ENCODE measurements around the gene CD2AP.

- TF ChIP-seq CTCF (IDR thresholded peaks at IDR 0.05; ENCODE audit: low read length) (no peak), EZH2 (optimal IDR thresholded peaks at IDR 0.05; ENCODE audit: low read depth, low read length) (no peak), EZH2phosphoT487 (IDR thresholded peaks at IDR 0.05; ENCODE audit: low read length) (no peak)
These were observed 55.5 kb downstream of the CD2AP start for GRCh38 chr6:47532981-47533585.
